ENCODE data around the gene SDK1.
"Not testable (repeated sequence)": the region's sequence is repeated elsewhere in the genome, so short reads cannot be mapped to it uniquely, and the experiment has no call there.

SDK1 gene

DNA sequence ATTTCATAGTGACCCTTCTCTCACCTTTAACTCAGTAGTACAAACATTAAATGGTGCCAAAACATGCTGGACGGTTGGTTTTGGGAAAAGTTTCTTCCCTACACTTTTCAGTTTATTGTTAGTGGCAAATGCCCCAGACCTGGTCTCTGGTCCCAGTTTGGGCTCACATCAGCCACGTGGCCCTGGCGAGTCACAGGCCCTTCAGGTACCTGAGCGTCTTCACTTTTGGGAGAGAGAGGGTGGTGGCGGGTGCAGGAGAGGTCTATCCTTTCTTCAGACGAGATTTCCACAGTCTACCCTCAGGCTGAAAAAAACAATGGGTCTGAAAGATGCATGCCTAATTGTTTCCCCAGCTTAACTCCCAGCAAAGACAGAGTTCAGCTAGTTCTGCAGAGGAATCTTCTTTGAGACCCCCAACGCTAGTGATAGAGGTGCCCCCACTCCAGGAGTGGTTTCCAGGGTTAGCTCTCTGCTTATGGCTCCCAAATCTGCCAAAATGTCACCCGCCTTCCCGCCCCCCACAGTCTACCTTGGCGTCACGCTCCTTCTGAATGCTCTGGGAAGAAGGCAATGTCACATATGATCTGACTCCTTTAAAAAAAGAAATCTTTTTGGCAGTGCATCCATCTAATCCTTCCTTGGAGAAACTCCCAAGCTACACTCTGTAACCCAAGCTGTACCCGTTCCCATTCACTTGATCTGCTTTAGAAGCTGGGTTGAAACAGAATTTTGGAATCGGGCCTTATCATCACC lies 996.3 kb downstream of the SDK1 start:
- no peak for DNase-seq (ENCODE audit: low read depth in 2 of 2)

DNA sequence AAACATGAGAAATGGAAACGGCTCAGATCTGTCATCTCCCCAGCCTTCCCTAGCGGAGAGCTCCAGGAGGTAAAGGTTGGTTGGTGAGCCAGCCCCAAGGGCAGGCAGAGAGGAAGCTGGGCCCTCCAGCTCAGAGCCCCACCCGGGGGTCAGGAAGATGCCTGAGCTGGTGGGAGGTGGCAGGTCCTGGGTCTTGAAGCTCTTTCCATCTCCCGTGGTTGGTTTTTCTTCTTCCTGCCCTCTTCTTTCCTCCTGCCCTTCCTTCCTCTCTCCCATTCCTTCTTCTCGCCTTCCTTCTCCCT lies 996.8 kb downstream of the SDK1 start:
- DNase-seq (ENCODE audit: low read depth in 2 of 2): no peak

DNA sequence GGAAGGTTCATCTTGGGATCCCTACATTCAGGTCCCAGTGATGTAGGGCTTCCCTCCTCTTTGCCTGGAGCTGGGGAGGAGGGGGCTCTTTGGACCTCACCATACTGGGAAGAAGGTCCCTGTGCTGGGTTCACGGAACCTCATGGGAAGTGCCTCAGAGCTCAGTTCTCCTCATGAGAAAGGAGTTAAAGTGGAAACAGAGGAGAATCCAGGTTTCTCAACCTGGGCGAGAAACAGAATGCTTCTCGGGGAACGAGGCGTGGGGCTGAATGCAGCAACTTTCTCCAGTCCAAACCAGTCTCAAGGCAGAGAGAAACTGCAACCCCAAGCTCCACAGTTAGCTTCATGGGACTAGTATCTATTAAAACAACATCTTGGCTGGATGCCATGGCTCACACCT lies 998.4 kb downstream of the SDK1 start:
- DNase-seq (ENCODE audit: low read depth in 2 of 2): no peak

DNA sequence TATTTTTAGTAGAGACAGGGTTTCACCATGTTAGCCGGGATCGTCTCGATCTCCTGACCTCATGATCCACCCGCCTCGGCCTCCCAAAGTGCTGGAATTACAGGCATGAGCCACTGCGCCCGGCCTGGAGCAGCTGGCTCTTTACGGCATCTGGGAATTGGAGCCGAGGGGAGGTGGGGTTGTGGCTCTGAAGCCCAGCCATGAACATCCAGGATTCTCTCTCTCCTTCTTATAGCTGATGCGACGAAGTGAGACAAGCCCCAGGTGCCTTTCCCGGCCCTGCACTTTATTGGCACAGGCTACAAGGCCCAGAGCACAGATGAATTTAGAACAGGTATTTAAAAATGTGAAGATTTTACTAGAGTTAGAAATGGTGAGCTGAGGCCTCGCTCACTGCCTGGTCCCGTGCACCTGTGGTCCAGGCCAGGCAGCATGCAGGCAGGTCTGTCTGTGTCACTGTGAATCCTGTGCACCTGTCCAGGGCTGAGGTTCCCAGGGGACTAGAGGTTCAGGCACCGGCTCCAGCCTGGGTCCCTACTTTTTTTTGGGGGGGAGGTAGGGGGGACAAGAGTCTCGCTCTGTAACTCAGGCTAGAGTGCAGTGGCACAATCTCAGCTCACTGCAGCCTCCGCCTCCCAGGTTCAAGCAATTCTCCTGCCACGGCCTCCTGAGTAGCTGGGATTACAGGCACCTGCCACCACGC lies 1001.3 kb downstream of the SDK1 start:
- no peak for DNase-seq (ENCODE audit: low read depth in 2 of 2)

DNA sequence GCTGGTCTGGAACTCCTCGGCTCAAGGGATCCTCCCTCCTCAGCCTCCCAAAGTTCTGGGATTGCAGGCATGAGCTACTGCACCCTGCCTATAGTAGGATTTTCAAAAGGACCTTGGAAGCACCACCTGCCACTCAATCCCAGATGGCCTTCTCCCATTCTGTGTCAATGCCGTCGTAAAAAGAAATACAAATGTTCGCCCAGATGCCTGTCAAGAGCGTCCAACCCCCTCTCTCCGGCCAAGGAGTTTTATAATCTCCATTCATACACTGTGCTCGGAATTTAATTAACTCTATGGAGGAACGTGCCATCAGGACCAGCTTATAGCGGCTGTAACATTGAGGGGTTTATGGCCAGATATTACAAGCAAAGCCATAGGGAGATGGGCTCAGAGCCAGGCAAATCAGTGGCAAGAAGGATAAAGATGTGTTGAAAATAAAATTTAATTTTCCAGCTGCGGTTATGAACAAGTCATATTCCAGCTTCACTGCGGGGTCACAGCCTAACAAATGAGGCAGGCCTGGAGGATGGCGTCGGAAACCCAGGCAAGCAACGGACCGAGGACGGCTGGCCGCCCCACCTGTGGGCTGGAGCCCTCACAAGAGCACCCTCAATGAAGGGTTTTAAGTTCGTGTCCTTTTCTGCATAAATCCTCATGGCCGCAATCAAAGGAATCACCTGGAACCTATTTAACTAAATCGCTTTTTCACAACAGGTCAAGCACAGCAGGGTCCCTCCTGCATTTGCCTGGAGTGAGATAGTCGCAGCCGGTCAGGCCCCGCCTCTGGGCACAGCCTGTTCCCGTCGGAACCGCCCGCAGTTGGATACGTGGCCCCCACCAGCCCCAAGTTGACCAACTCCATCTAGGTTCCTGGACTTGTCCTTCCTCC lies 1006.5 kb downstream of the SDK1 start:
- no peak for DNase-seq (ENCODE audit: low read depth in 2 of 2)

DNA sequence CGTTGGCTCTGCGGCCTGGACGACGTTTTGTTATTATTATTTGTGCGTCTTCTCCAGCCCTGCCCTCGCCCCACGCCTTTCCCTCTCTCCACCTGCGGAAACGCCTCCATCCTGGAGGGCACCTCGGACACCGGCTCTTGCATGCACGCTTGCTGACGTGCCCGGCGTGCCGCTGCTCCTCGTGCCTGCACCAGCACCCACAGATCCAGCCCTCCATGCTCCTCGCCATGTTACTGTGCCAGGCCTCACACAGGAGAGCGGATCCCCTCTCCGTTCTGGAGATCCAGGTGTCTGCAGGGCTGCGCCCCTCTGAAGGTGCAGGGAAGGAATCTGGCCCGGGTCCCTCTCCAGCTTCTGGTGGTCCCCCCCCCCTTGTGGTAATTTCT lies 1007.1 kb downstream of the SDK1 start:
- no peak for DNase-seq (ENCODE audit: low read depth in 2 of 2)

DNA sequence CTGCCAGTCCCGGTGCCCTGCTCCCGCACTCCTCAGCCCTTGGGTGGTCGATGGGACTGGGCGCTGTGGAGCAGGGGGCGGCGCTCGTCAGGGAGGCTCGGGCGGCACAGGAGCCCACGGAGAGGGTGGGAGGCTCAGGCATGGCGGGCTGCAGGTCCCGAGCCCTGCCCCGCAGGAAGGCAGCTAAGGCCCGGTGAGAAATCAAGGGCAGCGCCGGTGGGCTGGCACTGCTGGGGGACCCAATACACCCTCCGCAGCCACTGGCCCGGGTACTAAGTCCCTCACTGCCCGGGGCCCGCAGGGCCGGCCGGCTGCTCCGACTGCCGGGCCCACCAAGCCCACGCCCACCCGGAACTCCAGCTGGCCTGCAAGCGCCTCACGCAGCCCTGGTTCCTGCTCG lies 1012.9 kb downstream of the SDK1 start:
- DNase-seq (ENCODE audit: low read depth in 2 of 2): not testable (repeated sequence)

DNA sequence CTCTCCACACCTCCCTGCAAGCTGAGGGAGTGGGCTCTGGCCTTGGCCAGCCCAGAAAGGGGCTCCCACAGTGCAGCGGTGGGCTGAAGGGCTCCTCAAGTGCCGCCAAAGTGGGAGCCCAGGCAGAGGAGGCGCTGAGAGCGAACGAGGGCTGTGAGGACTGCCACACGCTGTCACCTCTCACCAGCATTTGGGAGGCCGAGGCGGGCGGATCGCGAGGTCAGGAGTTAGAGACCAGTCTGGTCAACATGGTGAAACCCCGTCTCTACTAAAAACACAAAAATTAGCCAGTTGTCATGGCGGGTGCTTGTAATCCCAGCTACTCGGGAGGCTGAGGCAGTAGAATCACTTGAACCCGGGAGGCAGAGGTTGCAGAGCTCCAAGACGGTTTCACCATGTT lies 1013.3 kb downstream of the SDK1 start:
- DNase-seq (ENCODE audit: low read depth in 2 of 2): not testable (repeated sequence)

Measured in stimulated activated CD4-positive, alpha-beta T cell treated with anti-CD3 and anti-CD28 coated beads, Interleukin-12 subunit alpha, Interleukin-12 subunit beta, amount 100 ng/mL, for 24 hours (primary cell).